ENCODE measurements around the gene ARHGAP21.

ARHGAP21 gene

GRCh38 chr10:24574161-24574560 lies 149.5 kb downstream of the ARHGAP21 start:
- DNase-seq (ENCODE audit: low read depth), result no peak

GRCh38 chr10:24571870-24572450 lies 151.7 kb downstream of the ARHGAP21 start:
- no peak for DNase-seq (ENCODE audit: low read depth)

- DNase-seq (ENCODE audit: low read depth), result no peak
Measured at GRCh38 chr10:24570658-24571426, 152.8 kb downstream of the ARHGAP21 start.

- DNase-seq (ENCODE audit: low read depth), result no peak
Measured at GRCh38 chr10:24569828-24570657, 153.6 kb downstream of the ARHGAP21 start.

GRCh38 chr10:24569330-24569796 lies 154.3 kb downstream of the ARHGAP21 start:
- no peak for DNase-seq (ENCODE audit: low read depth)

GRCh38 chr10:24568042-24568441 lies 155.6 kb downstream of the ARHGAP21 start:
- DNase-seq (ENCODE audit: low read depth), result no peak

- DNase-seq (ENCODE audit: low read depth), result no peak
Measured at GRCh38 chr10:24561453-24561852, 162.2 kb downstream of the ARHGAP21 start.

GRCh38 chr10:24556750-24557742 lies 166.6 kb downstream of the ARHGAP21 start:
- peak; percentile 80 for DNase-seq (ENCODE audit: low read depth)

- no peak for DNase-seq (ENCODE audit: low read depth)
Measured at GRCh38 chr10:24556126-24556749, 167.4 kb downstream of the ARHGAP21 start.

- DNase-seq (ENCODE audit: low read depth), result no peak
Measured at GRCh38 chr10:24554036-24554435, 169.7 kb downstream of the ARHGAP21 start.

GRCh38 chr10:24553051-24553612 lies 170.6 kb downstream of the ARHGAP21 start:
- no peak for DNase-seq (ENCODE audit: low read depth)

GRCh38 chr10:24552346-24553016 lies 171.2 kb downstream of the ARHGAP21 start:
- DNase-seq (ENCODE audit: low read depth), result peak; percentile 54

- DNase-seq (ENCODE audit: low read depth), result no peak
Measured at GRCh38 chr10:24551161-24551560, 172.5 kb downstream of the ARHGAP21 start.

- DNase-seq (ENCODE audit: low read depth), result no peak
Measured at GRCh38 chr10:24550680-24551079, 173.0 kb downstream of the ARHGAP21 start.

- DNase-seq (ENCODE audit: low read depth), result no peak
Measured at GRCh38 chr10:24545585-24545984, 178.1 kb downstream of the ARHGAP21 start.

- no peak for DNase-seq (ENCODE audit: low read depth)
Measured at GRCh38 chr10:24544776-24545175, 178.9 kb downstream of the ARHGAP21 start.

GRCh38 chr10:24542314-24543270 lies 181.1 kb downstream of the ARHGAP21 start:
- DNase-seq (ENCODE audit: low read depth), result no peak

GRCh38 chr10:24541239-24541753 lies 182.4 kb downstream of the ARHGAP21 start:
- DNase-seq (ENCODE audit: low read depth), result no peak

- no peak for DNase-seq (ENCODE audit: low read depth)
Measured at GRCh38 chr10:24536636-24537035, 187.1 kb downstream of the ARHGAP21 start.
